Measurements from ENCODE around the gene ADARB2.

DNA sequence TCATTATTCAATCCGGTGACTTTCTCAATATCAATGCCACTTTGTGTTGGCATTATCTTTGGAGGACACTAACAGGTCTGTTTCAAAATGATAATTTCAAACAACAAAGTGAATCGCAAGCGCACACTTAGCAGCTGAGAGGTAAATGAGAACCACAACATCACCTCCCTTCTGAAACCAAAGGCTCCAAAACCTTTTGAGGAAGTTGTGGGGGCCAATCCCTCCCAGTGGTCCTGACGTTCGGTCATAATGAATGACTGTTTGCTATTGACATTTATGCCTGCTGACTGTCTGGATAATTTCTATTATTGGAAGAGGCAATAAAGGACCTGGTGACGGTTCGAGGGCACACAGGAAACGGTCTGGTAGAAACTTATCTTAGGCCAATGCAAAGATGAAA, 1.8 kb downstream of the ADARB2 start:
- TF ChIP-seq NFRKB (IDR thresholded peaks at IDR 0.05) (no peak), CTBP1 (IDR thresholded peaks at IDR 0.05; ENCODE audit: borderline replicate concordance) (no peak), FOXA1 (IDR thresholded peaks at IDR 0.05) (no peak), FOXK2 (IDR thresholded peaks at IDR 0.05) (no peak), FOXM1 (IDR thresholded peaks at IDR 0.05; ENCODE audit: borderline replicate concordance) (no peak), TARDBP (IDR thresholded peaks at IDR 0.05) (no peak), ELF4 (IDR thresholded peaks at IDR 0.05) (no peak), SP1 (IDR thresholded peaks at IDR 0.05) (no peak)

Measured in HEK293T (cell line).